GM18951 (cell line): Measurements from ENCODE around the gene FITM1.
"Not testable (repeated sequence)": the region's sequence is repeated elsewhere in the genome, so short reads cannot be mapped to it uniquely, and the experiment has no call there.

Experiments
- POLR2A ChIP-seq: IDR thresholded peaks from 4 replicates; pipeline ENCODE4 v1.6.1; 2011; ENCODE audit warnings: mild to moderate bottlenecking; ENCODE audit not compliant: insufficient read length, insufficient read depth; ENCODE audit errors: extremely low read depth
- in situ Hi-C: fragments of 300-500 bp; cut with MboI; formaldehyde crosslinking; loops from one replicate; pipeline ENCODE4 v1.12.0; 2022; ENCODE audit warnings: low sequenced_read_pairs, mixed read lengths, inconsistent platforms; ENCODE audit not compliant: unreplicated experiment

The FITM1 gene

GRCh38 chr14:24100982-24101494 lies 29.4 kb upstream of the FITM1 start:
- in situ Hi-C loops, result no loop called here
- no peak for TF ChIP-seq POLR2A

- in situ Hi-C loops, result no loop called here
- no peak for TF ChIP-seq POLR2A
These were observed 28.0 kb upstream of the FITM1 start for GRCh38 chr14:24102357-24103048.

GRCh38 chr14:24103451-24103850 lies 27.0 kb upstream of the FITM1 start:
- in situ Hi-C loops, result no loop called here
- TF ChIP-seq POLR2A, result no peak

- in situ Hi-C loops, result not testable (repeated sequence)
These were observed 24.7 kb upstream of the FITM1 start for GRCh38 chr14:24105609-24106239.

GRCh38 chr14:24106672-24107271 lies 23.7 kb upstream of the FITM1 start:
- TF ChIP-seq POLR2A, result no peak
- in situ Hi-C loops, result no loop called here

GRCh38 chr14:24108336-24108874 lies 22.1 kb upstream of the FITM1 start:
- in situ Hi-C loops, result no loop called here
- no peak for TF ChIP-seq POLR2A

- TF ChIP-seq POLR2A, result no peak
- in situ Hi-C loops, result no loop called here
These were observed 20.4 kb upstream of the FITM1 start for GRCh38 chr14:24110060-24110459.

- TF ChIP-seq POLR2A, result no peak
- in situ Hi-C loops, result no loop called here
These were observed 19.9 kb upstream of the FITM1 start for GRCh38 chr14:24110523-24110922.

- in situ Hi-C loops, result no loop called here
- TF ChIP-seq POLR2A, result no peak
These were observed 17.1 kb upstream of the FITM1 start for GRCh38 chr14:24113379-24113800.

GRCh38 chr14:24113801-24114531 lies 16.5 kb upstream of the FITM1 start:
- peak; percentile 73 for TF ChIP-seq POLR2A
- in situ Hi-C loops, result no loop called here

- TF ChIP-seq POLR2A, result peak; percentile 55
- in situ Hi-C loops, result no loop called here
These were observed 15.7 kb upstream of the FITM1 start, which contains the start of the genes DCAF11 and NRL for GRCh38 chr14:24114532-24115421. DCAF11 (plus strand) TSS chr14:24114777; CDS start chr14:24115595, 818 bp downstream. NRL (minus strand) TSS chr14:24114949; CDS start chr14:24082848, 32,101 bp downstream.
